ENCODE data around the gene NUDC. TPM values are rescaled to one million over a fixed set of nuclear protein-coding genes. Genes with fewer than 3 reads are reported as not detected.

NUDC gene
- total and polyA plus RNA-seq, 8 donors: 56.2 to 94.6 (median 70.8) TPM

DNA sequence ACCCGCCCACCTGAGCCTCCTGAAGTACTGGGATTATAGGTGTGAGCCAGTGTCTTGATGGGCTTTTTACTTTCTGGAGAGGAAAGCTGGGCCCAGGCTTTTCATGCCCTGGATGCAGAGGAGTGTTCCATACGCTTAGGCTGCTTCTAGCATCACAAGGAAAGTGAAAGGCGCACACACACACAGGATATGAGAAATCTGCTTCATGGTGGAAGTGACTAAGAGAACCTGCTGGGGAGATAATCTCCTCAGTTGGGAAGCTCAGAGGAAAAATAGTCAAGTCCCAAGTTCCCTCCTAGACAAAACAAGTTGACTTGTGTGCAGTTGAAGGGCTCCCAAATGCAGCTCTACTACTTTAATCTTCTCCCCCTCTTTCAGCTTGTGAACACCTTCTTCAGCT, 2.2 kb downstream of the NUDC start:
- Histone ChIP-seq H3K36me3 (peaks cover 3 to 54% of the 10 kb centered on the region in 2 donors), H3K27me3 (no peaks in the 10 kb centered on the region), H3K9me3 (no peaks in the 10 kb centered on the region), H3K4me1 (peaks cover 13 to 32% of the 10 kb centered on the region in 2 donors), H3K27ac (no peak overlapping the region), H3K4me3 (no peak overlapping the region)
- intact Hi-C loops (cut with DNase I): no loop called here
- TF ChIP-seq, protein P1, sequence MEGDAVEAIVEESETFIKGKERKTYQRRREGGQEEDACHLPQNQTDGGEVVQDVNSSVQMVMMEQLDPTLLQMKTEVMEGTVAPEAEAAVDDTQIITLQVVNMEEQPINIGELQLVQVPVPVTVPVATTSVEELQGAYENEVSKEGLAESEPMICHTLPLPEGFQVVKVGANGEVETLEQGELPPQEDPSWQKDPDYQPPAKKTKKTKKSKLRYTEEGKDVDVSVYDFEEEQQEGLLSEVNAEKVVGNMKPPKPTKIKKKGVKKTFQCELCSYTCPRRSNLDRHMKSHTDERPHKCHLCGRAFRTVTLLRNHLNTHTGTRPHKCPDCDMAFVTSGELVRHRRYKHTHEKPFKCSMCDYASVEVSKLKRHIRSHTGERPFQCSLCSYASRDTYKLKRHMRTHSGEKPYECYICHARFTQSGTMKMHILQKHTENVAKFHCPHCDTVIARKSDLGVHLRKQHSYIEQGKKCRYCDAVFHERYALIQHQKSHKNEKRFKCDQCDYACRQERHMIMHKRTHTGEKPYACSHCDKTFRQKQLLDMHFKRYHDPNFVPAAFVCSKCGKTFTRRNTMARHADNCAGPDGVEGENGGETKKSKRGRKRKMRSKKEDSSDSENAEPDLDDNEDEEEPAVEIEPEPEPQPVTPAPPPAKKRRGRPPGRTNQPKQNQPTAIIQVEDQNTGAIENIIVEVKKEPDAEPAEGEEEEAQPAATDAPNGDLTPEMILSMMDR (IDR thresholded peaks at IDR 0.05): no peak
- DNase-seq (no peak), ATAC-seq (no peak)

DNA sequence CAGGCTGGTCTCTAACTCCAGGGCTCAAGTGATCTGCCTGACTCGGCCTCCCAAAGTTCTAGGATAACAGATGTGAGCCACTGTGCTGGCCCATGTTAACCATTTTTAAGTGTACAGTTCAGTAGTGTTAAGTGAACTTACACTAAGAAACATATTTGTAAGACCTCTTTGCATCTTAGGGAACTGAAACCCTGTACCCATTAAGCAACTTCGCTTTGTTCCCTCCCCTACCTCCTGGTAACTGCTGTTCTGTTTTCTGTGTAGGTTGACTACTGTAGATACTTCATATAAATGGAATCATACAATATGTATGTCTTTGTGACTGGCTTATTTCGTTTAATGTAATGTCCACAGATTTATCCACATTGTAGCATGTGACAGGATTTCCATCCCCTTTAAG, 11.0 kb downstream of the NUDC start:
- DNase-seq: no peak
- Histone ChIP-seq H3K9me3 (no peaks in the 10 kb centered on the region), H3K4me1 (peaks cover 0 to 12% of the 10 kb centered on the region in 2 donors), H3K27ac (no peak overlapping the region), H3K4me3 (no peak overlapping the region), H3K36me3 (peaks cover 0 to 86% of the 10 kb centered on the region in 2 donors), H3K27me3 (no peaks in the 10 kb centered on the region)
- peak; percentile 51 for ATAC-seq
- TF ChIP-seq, protein P1 (IDR thresholded peaks at IDR 0.05): no peak
- intact Hi-C loops (cut with DNase I): no loop called here

DNA sequence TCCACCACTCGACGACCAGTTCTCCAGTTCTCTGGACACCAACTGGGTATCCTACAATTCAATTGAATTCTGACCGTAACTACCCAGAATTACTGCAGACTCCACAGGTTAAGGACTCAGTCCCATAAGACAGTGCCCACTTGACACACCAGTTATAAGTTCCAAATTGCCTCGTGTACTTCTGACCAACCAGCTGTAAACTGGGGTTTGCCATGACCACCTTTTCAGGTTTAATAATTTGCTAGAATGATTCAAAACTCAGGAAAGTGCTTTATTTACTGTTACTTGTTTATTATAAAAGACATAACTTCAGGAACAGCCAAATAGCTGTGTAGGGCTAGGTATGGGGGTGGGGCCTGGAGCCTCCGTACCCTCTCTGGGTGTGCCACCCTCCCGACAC, 15.3 kb downstream of the NUDC start:
- DNase-seq: no peak
- TF ChIP-seq, protein P1 (IDR thresholded peaks at IDR 0.05): no peak
- Histone ChIP-seq H3K36me3 (peaks cover 0 to 73% of the 10 kb centered on the region in 2 donors), H3K9me3 (no peaks in the 10 kb centered on the region), H3K27me3 (no peaks in the 10 kb centered on the region), H3K4me3 (no peak overlapping the region), H3K4me1 (peaks cover 0 to 16% of the 10 kb centered on the region in 2 donors), H3K27ac (no peak overlapping the region)
- intact Hi-C loops (cut with DNase I): no loop called here
- ATAC-seq: no peak

DNA sequence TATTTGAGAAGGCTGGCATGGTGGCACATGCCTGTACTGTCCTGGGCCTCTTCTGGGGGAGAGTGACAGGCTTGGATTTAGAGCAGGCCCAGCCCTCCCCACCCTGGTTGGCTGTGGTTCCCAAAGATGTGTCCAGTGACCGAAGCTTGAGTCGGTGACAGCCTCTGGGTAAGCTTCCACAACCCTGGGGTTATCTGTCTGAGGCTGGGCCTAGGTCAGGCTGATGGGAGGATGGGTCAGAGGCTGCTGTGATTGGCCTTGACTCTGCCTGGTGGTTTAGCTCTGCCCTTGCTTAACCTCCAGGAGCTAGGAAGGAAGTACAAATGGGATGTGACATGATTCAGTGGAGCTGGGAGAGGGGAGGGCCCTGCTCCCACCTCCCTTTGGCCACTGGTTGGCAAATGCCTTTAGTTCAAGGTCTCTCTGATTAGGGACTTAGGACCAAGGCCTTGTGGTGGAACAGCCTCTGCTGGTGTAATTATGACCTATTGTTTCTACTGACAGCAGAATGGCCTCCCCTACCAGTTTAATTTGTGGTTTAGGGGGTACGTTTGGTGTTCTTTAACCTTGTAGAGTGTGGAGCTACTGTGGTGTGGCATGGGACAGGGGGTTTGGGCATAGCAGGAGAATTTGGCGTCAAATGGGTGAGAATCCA, 16.6 kb downstream of the NUDC start:
- ATAC-seq (no peak), DNase-seq (no peak)
- TF ChIP-seq, protein P1 (IDR thresholded peaks at IDR 0.05): no peak
- H3K27me3 ChIP-seq: no peaks in the 10 kb centered on the region
- intact Hi-C loops (cut with DNase I): no loop called here
- H3K27ac ChIP-seq: no peak overlapping the region
- H3K4me3 ChIP-seq: no peak overlapping the region
- no peaks in the 10 kb centered on the region for H3K9me3 ChIP-seq
- peaks cover 0 to 74% of the 10 kb centered on the region in 2 donors for H3K36me3 ChIP-seq
- H3K4me1 ChIP-seq: peaks cover 0 to 5% of the 10 kb centered on the region in 2 donors

DNA sequence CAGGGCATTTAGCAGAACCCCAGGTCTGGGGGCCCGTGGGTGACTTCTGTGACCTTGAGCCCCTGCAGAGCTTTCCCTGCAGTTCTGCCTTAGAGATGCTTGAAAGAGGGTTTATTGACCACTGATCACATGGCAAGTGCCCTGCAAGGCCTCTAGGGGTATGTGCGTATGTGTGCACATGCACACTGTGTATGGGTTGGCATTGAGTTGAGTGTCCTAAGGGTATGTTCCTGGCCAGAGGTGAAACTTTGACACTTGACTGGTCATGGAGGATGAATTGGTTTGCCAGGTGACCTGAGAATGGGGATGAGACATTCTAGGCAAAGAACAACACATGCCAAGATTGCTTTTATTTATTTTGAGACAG, 17.1 kb downstream of the NUDC start:
- Histone ChIP-seq H3K4me3 (no peak overlapping the region), H3K27ac (no peak overlapping the region), H3K4me1 (peaks cover 0 to 5% of the 10 kb centered on the region in 2 donors), H3K36me3 (peaks cover 0 to 74% of the 10 kb centered on the region in 2 donors), H3K9me3 (no peaks in the 10 kb centered on the region), H3K27me3 (no peaks in the 10 kb centered on the region)
- DNase-seq: no peak
- TF ChIP-seq, protein P1 (IDR thresholded peaks at IDR 0.05): no peak
- no peak for ATAC-seq
- intact Hi-C loops (cut with DNase I): no loop called here
